GM12878 (cell line): ENCODE data around the gene SCYGR3. TPM values are rescaled to one million over a fixed set of nuclear protein-coding genes. Genes with fewer than 3 reads are reported as not detected.

Source experiments
- ATAC-seq: fragments of 200-7000 bp; cut with Tn5 transposase; 3 replicates; pipeline ENCODE4 v1.9.1; 2020; ENCODE audit warnings: mild to moderate bottlenecking, moderate library complexity
- BruUV-seq: library from RNA; stranded (reverse); fragments of 400-500 nt; replicated peaks from 2 replicates; lab custom pipeline; 2021; lab: Mats Ljungman, UMichigan
- CTCF ChIA-PET: fragments of 300-600 bp; sonication (Branson Sonifier 250); formaldehyde crosslinking; extraction: SDS; loops from one replicate; lab custom pipeline; 2021; ENCODE audit warnings: inconsistent platforms; lab: Yijun Ruan, JAX
- POLR2A ChIA-PET: fragments of 350-600 bp; formaldehyde crosslinking; extraction: SDS; loops from one replicate; lab custom pipeline; 2021; ENCODE audit warnings: inconsistent platforms; lab: Charles Lee
- RAD21 ChIA-PET: fragments of 300-600 bp; sonication (Branson Sonifier 250); formaldehyde crosslinking; loops from one replicate; lab custom pipeline; 2023; ENCODE audit warnings: antibody characterized with exemption; ENCODE audit not compliant: unreplicated experiment; lab: Charles Lee
- SMC1A ChIA-PET: fragments of 300-600 bp; sonication (Branson Sonifier 250); formaldehyde crosslinking; loops from one replicate; lab custom pipeline; 2023; ENCODE audit not compliant: unreplicated experiment, uncharacterized antibody; lab: Charles Lee
- DNase-seq: peaks from one replicate; pipeline ENCODE4 v3.0.0-alpha.2; 2011; ENCODE audit warnings: low read depth, low spot score
- FAIRE-seq: peaks from 3 replicates; lab custom pipeline; 2011; peaks lifted over from hg19 to GRCh38; lab: Jason Lieb, UNC
- H2AFZ ChIP-seq: 2 replicates; pipeline ENCODE4 v1.6.0; 2011; ENCODE audit warnings: low read depth, low read length, control low read depth; ENCODE audit not compliant: control insufficient read depth
- H3K27ac ChIP-seq: 2 replicates; pipeline ENCODE4 v1.5.1; 2011; ENCODE audit warnings: control low read depth; ENCODE audit not compliant: control insufficient read depth, insufficient read depth
- H3K27me3 ChIP-seq, 2 experiments: replicated peaks in 1 of 2; 2 replicates each; pipeline versions ENCODE4 v1.6.0 to v1.6.1; 2011; ENCODE audit warnings: low read length in 1 of 2; ENCODE audit not compliant: control insufficient read depth in 2 of 2, insufficient read depth in 2 of 2
- H3K36me3 ChIP-seq, 2 experiments: 2 replicates each; pipeline ENCODE4 v1.5.1; 2011; ENCODE audit warnings: low read length in 1 of 2; ENCODE audit not compliant: control insufficient read depth in 2 of 2, insufficient read depth in 2 of 2
- H3K4me1 ChIP-seq: 2 replicates; pipeline ENCODE4 v1.6.1; 2011; ENCODE audit warnings: mild to moderate bottlenecking, low read length, moderate library complexity, mixed read lengths; ENCODE audit not compliant: control insufficient read depth, insufficient read depth
- H3K4me2 ChIP-seq: 2 replicates; pipeline ENCODE4 v1.6.0; 2011; ENCODE audit warnings: control low read depth; ENCODE audit not compliant: control insufficient read depth, insufficient read depth
- H3K4me3 ChIP-seq: fragments of 200-600 bp; sonication (generic); 2 replicates; pipeline ENCODE4 v1.5.1; 2016
- H3K79me2 ChIP-seq: 2 replicates; pipeline ENCODE4 v1.6.0; 2011; ENCODE audit warnings: low read length; ENCODE audit not compliant: control insufficient read depth, insufficient read depth
- H3K9ac ChIP-seq: 2 replicates; pipeline ENCODE4 v1.8.0; 2011; ENCODE audit warnings: low read length, control low read depth, mixed read lengths; ENCODE audit not compliant: control insufficient read depth, insufficient read depth
- H3K9me3 ChIP-seq: replicated peaks from 3 replicates; pipeline ENCODE4 v1.5.1; 2011; ENCODE audit warnings: mild to moderate bottlenecking, low read length; ENCODE audit not compliant: control insufficient read depth, insufficient read depth
- H4K20me1 ChIP-seq: 2 replicates; pipeline ENCODE4 v1.6.0; 2011; ENCODE audit not compliant: control insufficient read depth, insufficient read depth
- ATF7 ChIP-seq: fragments of 450-650 bp; IDR thresholded peaks from 2 replicates; pipeline ENCODE4 v1.6.1; 2016; ENCODE audit warnings: low read depth, mild to moderate bottlenecking
- BACH1 ChIP-seq: fragments of 450-650 bp; IDR thresholded peaks from 2 replicates; pipeline ENCODE4 v1.6.1; 2017; ENCODE audit warnings: mild to moderate bottlenecking, borderline replicate concordance
- BCL3 ChIP-seq: IDR thresholded peaks from 2 replicates; pipeline ENCODE4 v1.6.1; 2011; ENCODE audit warnings: borderline replicate concordance, low read depth, mild to moderate bottlenecking, moderate library complexity, low read length; ENCODE audit not compliant: insufficient read depth, poor library complexity, severe bottlenecking
- BMI1 ChIP-seq: fragments of 450-650 bp; IDR thresholded peaks from 2 replicates; pipeline ENCODE4 v1.6.1; 2016; ENCODE audit warnings: mild to moderate bottlenecking, moderate library complexity, borderline replicate concordance
- CREM ChIP-seq: IDR thresholded peaks from 2 replicates; pipeline ENCODE4 v1.6.1; 2014; ENCODE audit warnings: antibody characterized with exemption, low read depth
- CTCF ChIP-seq, 3 experiments: IDR thresholded peaks in 2 of 3; conservative IDR thresholded peaks in 1 of 3; 2 replicates each; pipeline ENCODE4 v1.5.1; 2011; ENCODE audit warnings: low read depth in 3 of 3, low read length in 3 of 3, mild to moderate bottlenecking in 3 of 3, control low read depth in 2 of 3, moderate library complexity in 2 of 3, inconsistent platforms in 1 of 3, mixed read lengths in 1 of 3; ENCODE audit not compliant: control insufficient read depth in 2 of 3, insufficient read depth in 1 of 3; ENCODE audit errors: extremely low read depth in 1 of 3
- EGR1 ChIP-seq, 2 experiments: IDR thresholded peaks; 1 replicate in 1 of 2; 2 replicates in 1 of 2; pipeline ENCODE4 v1.6.1; 2011 to 2012; ENCODE audit warnings: low read depth in 2 of 2, low read length in 2 of 2, borderline replicate concordance in 1 of 2, mild to moderate bottlenecking in 1 of 2, moderate library complexity in 1 of 2
- HDAC2 ChIP-seq: fragments of 200-600 bp; sonication (generic); IDR thresholded peaks from 2 replicates; pipeline ENCODE4 v1.6.1; 2017
- HDGF ChIP-seq: fragments of 450-650 bp; IDR thresholded peaks from 2 replicates; pipeline ENCODE4 v1.6.1; 2016; ENCODE audit warnings: antibody characterized with exemption
- IKZF2 ChIP-seq, 2 experiments: fragments of 450-650 bp; IDR thresholded peaks; 2 replicates each; pipeline ENCODE4 v1.6.1; 2017; ENCODE audit warnings: mild to moderate bottlenecking in 2 of 2, moderate library complexity in 2 of 2
- NFYB ChIP-seq: IDR thresholded peaks from 2 replicates; pipeline ENCODE4 v1.6.1; 2011; ENCODE audit warnings: low read depth, mild to moderate bottlenecking, low read length, improper control_type of control experiment, moderate library complexity; ENCODE audit not compliant: insufficient read depth
- PML ChIP-seq: IDR thresholded peaks from 2 replicates; pipeline ENCODE4 v1.6.1; 2012; ENCODE audit warnings: low read length, inconsistent platforms
- RAD51 ChIP-seq: fragments of 450-650 bp; IDR thresholded peaks from 2 replicates; pipeline ENCODE4 v1.6.1; 2016; ENCODE audit warnings: moderate library complexity, mild to moderate bottlenecking, inconsistent platforms
- SMAD1 ChIP-seq: fragments of 450-650 bp; IDR thresholded peaks from 2 replicates; pipeline ENCODE4 v1.6.1; 2018; ENCODE audit warnings: mild to moderate bottlenecking, low read depth; ENCODE audit not compliant: partially characterized antibody
- SMARCA5 ChIP-seq: fragments of 450-650 bp; IDR thresholded peaks from 2 replicates; pipeline ENCODE4 v1.6.1; 2017; ENCODE audit warnings: mild to moderate bottlenecking
- TAF1 ChIP-seq: IDR thresholded peaks from 2 replicates; pipeline ENCODE4 v1.6.1; 2011; ENCODE audit warnings: mild to moderate bottlenecking, low read depth, low read length, borderline replicate concordance
- TCF12 ChIP-seq: IDR thresholded peaks from 2 replicates; pipeline ENCODE4 v1.6.1; 2011; ENCODE audit warnings: low read depth, mild to moderate bottlenecking, low read length
- YBX1 ChIP-seq: fragments of 450-650 bp; IDR thresholded peaks from 2 replicates; pipeline ENCODE4 v1.6.1; 2016; ENCODE audit warnings: antibody characterized with exemption
- ZNF384 ChIP-seq: IDR thresholded peaks from 2 replicates; pipeline ENCODE4 v1.6.1; 2012; ENCODE audit warnings: low read depth, mild to moderate bottlenecking, low read length, improper control_type of control experiment, borderline replicate concordance
- WGBS: methylation state at CpG from one replicate; pipeline ENCODE4 v1.1.6; 2016; ENCODE audit warnings: low lambda C conversion rate; ENCODE audit not compliant: insufficient replicate concordance, insufficient coverage; ENCODE audit errors: missing lambda C conversion rate; 5-methylcytosine and 5-hydroxymethylcytosine counted together
- in situ Hi-C: fragments of 300-500 bp; cut with MboI; formaldehyde crosslinking; loops from 9 replicates; pipeline ENCODE4 v1.14.3; 2018; ENCODE audit warnings: mixed read lengths
- intact Hi-C: fragments of 100-400 bp; cut with micrococcal nuclease; formaldehyde crosslinking; loops from one replicate; pipeline ENCODE4 v1.14.2; 2022; ENCODE audit not compliant: unreplicated experiment
- polyA plus RNA-seq, 11 experiments: library from polyadenylated mRNA; depleted of rRNA in 4 of 11; unstranded in 6 of 11; stranded (reverse) in 5 of 11; fragments of >200 nt; fragmentation: Nextera tagmentation in 4 of 11; fragmentation: Illumina TruSeq in 1 of 11; extraction: Ambion mirVana in 4 of 11; extraction: Trizol in 1 of 11; gene quantifications; 1 replicate in 1 of 11; 2 replicates in 10 of 11; pipeline versions ENCODE4 v1.2.1 to v1.2.3, GENCODE V29; 2011 to 2016; ENCODE audit warnings: inconsistent platforms in 2 of 11, missing spikeins in 2 of 11, low read depth in 1 of 11
- total RNA-seq, 4 experiments: library from RNA; depleted of rRNA in 3 of 4; stranded (reverse); fragments of >200 nt in 3 of 4; fragmentation: Illumina TruSeq in 1 of 4; extraction: Trizol in 1 of 4; gene quantifications; 2 replicates each; pipeline versions ENCODE4 v1.2.1 to v1.2.3, GENCODE V29; 2013 to 2021

Gene SCYGR3
- total and polyA plus RNA-seq, 10 of the 15 experiments (the other 5 are each of a cell fraction or from before 2014, with no cell fraction given): not detected

DNA sequence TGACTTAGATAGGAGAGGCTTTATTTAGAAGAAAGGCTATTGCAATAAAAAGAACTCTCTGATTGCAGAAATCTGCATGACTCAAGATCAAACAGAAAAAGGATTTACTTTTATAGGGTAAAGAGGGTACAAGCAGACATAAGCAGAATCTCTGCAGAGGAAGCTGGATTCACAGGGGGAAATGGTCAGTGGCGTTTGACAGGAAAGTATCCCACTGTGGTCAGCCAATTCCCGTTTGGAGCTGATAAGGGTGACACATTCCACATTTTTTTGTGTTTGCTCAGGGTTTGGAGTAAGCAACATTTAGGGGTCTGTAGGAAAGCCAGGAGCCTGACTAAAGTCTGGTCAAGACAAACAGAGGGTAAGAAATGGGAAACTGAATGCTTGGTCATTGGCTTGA lies 28.0 kb upstream of the SCYGR3 start:
- no peak overlapping the region for H3K4me3 ChIP-seq
- ChIA-PET POLR2A (no interaction called here), CTCF (no interaction called here), SMC1A (no interaction called here), RAD21 (no interaction called here)
- no peak overlapping the region for H3K4me2 ChIP-seq
- no TSS peak for BruUV-seq
- peaks cover 0 to 1% of the 10 kb centered on the region in 2 experiments; a peak in 1 of 4 replicates for H3K27me3 ChIP-seq
- H3K9ac ChIP-seq: no peak overlapping the region
- in situ Hi-C loops: no loop called here
- H3K4me1 ChIP-seq: no peaks in the 10 kb centered on the region
- no peak overlapping the region for H2AFZ ChIP-seq
- FAIRE-seq (no peak), ATAC-seq (no peak), DNase-seq (no peak)
- no peaks in the 10 kb centered on the region for H3K36me3 ChIP-seq
- no peaks in the 10 kb centered on the region for H3K79me2 ChIP-seq
- 3% methylated on average over 2 of the region's 2 CpGs for whole genome bisulfite sequencing
- H3K27ac ChIP-seq: no peak overlapping the region
- H4K20me1 ChIP-seq: no peaks in the 10 kb centered on the region
- TF ChIP-seq IKZF2 (IDR thresholded peaks at IDR 0.05): no peak
- TF ChIP-seq CTCF (IDR thresholded peaks at IDR 0.05 in 2 of 3, conservative IDR thresholded peaks at IDR 0.05 in 1 of 3; ENCODE audit: control insufficient read depth in 2 of 3, extremely low read depth in 1 of 3, insufficient read depth in 1 of 3, low read depth in 3 of 3, low read length in 3 of 3): no peak
- TF ChIP-seq BACH1: no peak
- no peak for TF ChIP-seq CREM
- no peak for TF ChIP-seq EGR1 (IDR thresholded peaks at IDR 0.05; ENCODE audit: borderline replicate concordance in 1 of 2, low read depth in 2 of 2, low read length in 2 of 2)
- TF ChIP-seq ATF7: no peak
- TF ChIP-seq YBX1: no peak
- no peak for TF ChIP-seq HDAC2
- no peak for TF ChIP-seq BMI1
- no peak for TF ChIP-seq TCF12
- no peak for TF ChIP-seq RAD51
- no peak for TF ChIP-seq ZNF384
- TF ChIP-seq HDGF: no peak
- TF ChIP-seq BCL3: no peak
- TF ChIP-seq NFYB: no peak
- no peak for TF ChIP-seq TAF1
- TF ChIP-seq SMAD1: no peak
- no peak for TF ChIP-seq SMARCA5
- no peak for TF ChIP-seq PML
- no peaks in the 10 kb centered on the region for H3K9me3 ChIP-seq
- intact Hi-C loops: no loop called here
